ENCODE results near the gene DCC. TPM values are rescaled to one million over a fixed set of nuclear protein-coding genes. Genes with fewer than 3 reads are reported as not detected.
A peak's percentile ranks its signal among the peaks of the same experiment; 100 is the strongest.

Gene DCC
- polyA plus RNA-seq, 1 experiment: 0.15 TPM

DNA sequence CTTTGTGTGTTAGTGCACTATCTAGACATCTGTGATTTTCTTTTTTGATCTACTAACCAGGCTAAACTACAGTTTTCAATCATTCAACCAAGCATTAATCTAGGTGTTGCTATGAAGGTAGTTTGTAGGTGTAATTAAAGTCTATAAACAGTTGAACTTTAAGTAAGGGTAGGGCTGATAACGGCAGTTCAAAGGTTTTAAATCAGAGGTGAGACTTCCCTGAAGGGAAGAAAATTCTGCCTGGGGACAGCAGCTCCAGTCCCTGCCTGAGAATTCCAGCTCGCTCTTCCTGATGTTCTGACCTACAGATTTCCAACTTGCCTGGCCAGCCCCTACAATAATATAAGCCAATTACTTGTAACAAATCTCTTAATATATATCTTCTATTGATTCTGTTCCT is 1220.5 kb downstream of the DCC start:
- Histone ChIP-seq H3K4me3 (ENCODE audit: low read depth, low read length) (no peak overlapping the region), H3K27me3 (ENCODE audit: control insufficient read depth, insufficient read depth, low read length) (no peaks in the 10 kb centered on the region), H3K36me3 (ENCODE audit: control insufficient read depth, insufficient read depth, low read length) (no peaks in the 10 kb centered on the region)
- POLR2A ChIA-PET: no interaction called here
- no peak for DNase-seq (ENCODE audit: low read depth)
- TF ChIP-seq, protein P1, sequence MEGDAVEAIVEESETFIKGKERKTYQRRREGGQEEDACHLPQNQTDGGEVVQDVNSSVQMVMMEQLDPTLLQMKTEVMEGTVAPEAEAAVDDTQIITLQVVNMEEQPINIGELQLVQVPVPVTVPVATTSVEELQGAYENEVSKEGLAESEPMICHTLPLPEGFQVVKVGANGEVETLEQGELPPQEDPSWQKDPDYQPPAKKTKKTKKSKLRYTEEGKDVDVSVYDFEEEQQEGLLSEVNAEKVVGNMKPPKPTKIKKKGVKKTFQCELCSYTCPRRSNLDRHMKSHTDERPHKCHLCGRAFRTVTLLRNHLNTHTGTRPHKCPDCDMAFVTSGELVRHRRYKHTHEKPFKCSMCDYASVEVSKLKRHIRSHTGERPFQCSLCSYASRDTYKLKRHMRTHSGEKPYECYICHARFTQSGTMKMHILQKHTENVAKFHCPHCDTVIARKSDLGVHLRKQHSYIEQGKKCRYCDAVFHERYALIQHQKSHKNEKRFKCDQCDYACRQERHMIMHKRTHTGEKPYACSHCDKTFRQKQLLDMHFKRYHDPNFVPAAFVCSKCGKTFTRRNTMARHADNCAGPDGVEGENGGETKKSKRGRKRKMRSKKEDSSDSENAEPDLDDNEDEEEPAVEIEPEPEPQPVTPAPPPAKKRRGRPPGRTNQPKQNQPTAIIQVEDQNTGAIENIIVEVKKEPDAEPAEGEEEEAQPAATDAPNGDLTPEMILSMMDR (IDR thresholded peaks at IDR 0.05; ENCODE audit: insufficient read depth, low read depth, low read length): no peak
- CTCF ChIA-PET: interaction anchor here (1.4 kb wide), 1 partner anchor 567 kb away, joined by 3 read pairs; no protein-coding TSS in a partner anchor

DNA sequence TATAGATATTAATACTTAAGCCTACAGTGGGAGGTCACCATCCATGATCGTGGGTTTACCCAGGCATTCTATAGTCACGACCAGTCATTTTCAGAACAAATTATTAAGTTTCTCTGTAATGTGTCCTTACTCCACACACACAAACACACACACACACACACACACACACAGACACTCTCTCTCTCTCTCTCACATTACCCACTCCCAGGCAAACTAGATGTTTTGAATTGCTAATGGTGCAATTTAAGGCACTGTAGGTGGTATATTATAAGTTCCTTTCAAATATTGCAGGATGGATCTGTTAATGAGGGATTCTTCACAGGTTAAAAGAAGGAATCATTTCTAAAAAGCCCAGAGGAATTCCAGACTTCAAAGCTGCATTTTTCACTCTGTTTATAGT is 1226.6 kb downstream of the DCC start:
- Histone ChIP-seq H3K4me3 (ENCODE audit: low read depth, low read length) (no peak overlapping the region), H3K36me3 (ENCODE audit: control insufficient read depth, insufficient read depth, low read length) (no peaks in the 10 kb centered on the region), H3K27me3 (ENCODE audit: control insufficient read depth, insufficient read depth, low read length) (no peaks in the 10 kb centered on the region)
- DNase-seq (ENCODE audit: low read depth): no peak
- ChIA-PET CTCF (interaction anchor here (0.6 to 1.8 kb wide), 3 partner anchors 553 to 1423 kb away, joined by 4 to 6 read pairs (median 5); no protein-coding TSS in a partner anchor), POLR2A (no interaction called here)
- TF ChIP-seq, protein P1 (IDR thresholded peaks at IDR 0.05; ENCODE audit: insufficient read depth, low read depth, low read length): no peak

DNA sequence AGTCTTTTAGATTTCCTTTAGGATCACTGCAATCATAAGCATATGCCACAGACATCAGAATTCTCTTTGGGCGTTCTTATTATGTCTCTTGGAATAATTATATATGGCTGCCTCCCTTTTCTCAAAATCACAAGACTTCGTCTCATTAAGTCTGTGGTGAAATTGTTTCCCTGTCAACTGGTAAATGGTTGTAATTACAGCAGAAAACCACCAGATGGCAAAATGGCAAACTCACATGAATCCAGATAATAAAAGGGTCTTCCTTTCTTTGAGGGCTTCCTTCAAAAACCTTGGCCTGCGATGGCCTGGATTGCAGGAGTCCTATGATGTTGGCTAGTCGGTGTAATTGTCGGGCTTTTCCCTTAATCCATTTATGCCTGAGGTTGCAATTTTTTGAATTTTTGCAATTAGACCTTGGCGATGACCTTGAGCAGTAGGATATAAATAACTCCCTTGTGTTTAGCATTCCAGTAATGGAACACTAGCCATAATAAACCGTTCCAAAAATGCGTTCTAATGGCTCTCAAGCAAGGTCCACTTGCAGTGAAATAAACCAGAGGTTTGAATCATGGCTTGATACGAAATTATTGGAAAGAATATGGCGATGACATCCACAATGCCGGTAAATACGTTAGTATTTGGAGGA is 1228.1 kb downstream of the DCC start:
- no peaks in the 10 kb centered on the region for H3K27me3 ChIP-seq (ENCODE audit: control insufficient read depth, insufficient read depth, low read length)
- TF ChIP-seq, protein P1 (IDR thresholded peaks at IDR 0.05; ENCODE audit: insufficient read depth, low read depth, low read length): peak; percentile 51
- no peak overlapping the region for H3K4me3 ChIP-seq (ENCODE audit: low read depth, low read length)
- CTCF ChIA-PET: interaction anchor here (1.0 to 1.8 kb wide), 3 partner anchors 549 to 560 kb away, joined by 5 to 6 read pairs (median 5); no protein-coding TSS in a partner anchor
- DNase-seq (ENCODE audit: low read depth): peak; percentile 1
- POLR2A ChIA-PET: no interaction called here
- H3K36me3 ChIP-seq (ENCODE audit: control insufficient read depth, insufficient read depth, low read length): no peaks in the 10 kb centered on the region

Small RNA genes lying within 50 kb of the gene (small RNA-seq; reads per million reads assigned to genes)
- gene AC011155.1 (ENCODE audit: insufficient read length, low read depth, low replicate concordance): not detected
- gene MIR4528 (ENCODE audit: insufficient read length, low read depth, low replicate concordance): not detected
